GM12875 (cell line): ENCODE data around the gene DNAJB13.
"Not testable (repeated sequence)": the region's sequence is repeated elsewhere in the genome, so short reads cannot be mapped to it uniquely, and the experiment has no call there.

Experiments
- H3K4me3 ChIP-seq: one replicate; pipeline ENCODE4 v1.5.1; 2011; ENCODE audit warnings: low read depth, low read length, control low read depth
- CTCF ChIP-seq: IDR thresholded peaks from 2 replicates; pipeline ENCODE4 v1.5.1; 2011; ENCODE audit warnings: low read depth, mild to moderate bottlenecking, control low read depth, inconsistent platforms, low read length, moderate library complexity, borderline replicate concordance; ENCODE audit not compliant: insufficient read depth

The DNAJB13 gene

GRCh38 chr11:73921180-73921579 is 29.6 kb upstream of the DNAJB13 start:
- H3K4me3 ChIP-seq, result no peak overlapping the region
- TF ChIP-seq CTCF, result no peak

DNA sequence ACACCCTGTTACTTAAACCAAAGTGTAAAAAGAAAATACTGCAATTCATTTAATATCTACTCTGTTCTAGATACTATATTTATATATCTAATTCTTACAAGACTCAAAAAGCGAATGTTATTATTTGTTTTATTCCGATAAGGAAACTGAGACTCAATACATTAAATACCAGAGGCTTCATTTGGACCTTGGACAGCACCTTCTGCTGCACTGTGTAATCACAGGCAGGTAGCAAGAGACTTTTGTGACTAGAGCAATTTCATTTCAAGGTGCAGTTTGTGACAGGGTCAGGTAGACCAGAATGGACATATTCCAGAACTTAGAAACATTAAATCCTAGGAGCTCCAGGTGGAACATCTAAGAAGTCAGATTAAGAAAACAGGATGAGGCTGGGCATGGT is 21.4 kb upstream of the DNAJB13 start:
- H3K4me3 ChIP-seq, result no peak overlapping the region
- no peak for TF ChIP-seq CTCF

DNA sequence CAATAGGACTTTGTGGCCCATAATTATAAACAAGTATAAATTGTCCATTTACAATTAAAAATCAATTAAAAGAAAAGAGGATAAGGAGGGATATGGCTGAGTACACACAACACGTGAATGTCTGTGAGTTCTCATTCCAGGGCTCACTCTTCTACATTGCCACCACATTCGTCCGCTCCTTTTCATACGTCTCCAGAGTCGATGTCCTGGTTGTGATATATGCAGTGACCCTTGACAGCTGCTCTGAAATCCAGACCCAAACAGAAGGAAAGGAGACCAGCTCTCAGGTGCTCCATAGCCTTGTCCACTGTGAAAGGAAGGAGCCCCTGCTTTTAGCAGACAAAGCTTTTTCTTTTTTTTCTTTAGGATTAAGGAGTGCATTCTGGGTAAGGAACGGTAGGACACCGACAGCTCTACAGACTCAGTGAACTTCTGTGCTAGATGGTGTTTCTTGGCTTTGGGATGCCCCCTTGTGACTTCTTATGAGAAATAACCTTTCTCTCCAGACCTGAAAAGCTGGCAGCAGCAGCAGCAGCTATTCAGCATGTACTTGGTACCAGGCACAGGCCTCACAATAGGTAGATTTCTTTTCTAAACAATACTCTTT is 19.7 kb upstream of the DNAJB13 start:
- no peak for TF ChIP-seq CTCF
- H3K4me3 ChIP-seq, result no peak overlapping the region

DNA sequence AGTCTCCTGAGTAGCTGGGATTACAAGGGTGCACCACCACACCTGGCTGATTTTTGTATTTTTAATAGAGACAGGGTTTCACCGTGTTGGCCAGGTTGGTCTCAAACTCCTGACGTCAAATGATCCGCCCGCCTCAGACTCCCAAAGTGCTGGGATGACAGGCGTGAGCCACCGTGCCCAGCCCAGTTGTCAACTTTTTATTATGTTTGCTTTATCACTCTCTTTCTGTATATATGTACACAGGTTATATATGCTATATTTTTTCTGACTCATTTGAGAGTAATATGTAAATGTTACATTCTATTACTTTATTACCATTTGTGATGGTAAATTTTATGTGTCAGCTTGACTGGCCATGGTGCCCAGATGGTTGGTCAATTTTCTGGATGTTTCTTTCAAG is 18.9 kb upstream of the DNAJB13 start:
- no peak overlapping the region for H3K4me3 ChIP-seq
- no peak for TF ChIP-seq CTCF

DNA sequence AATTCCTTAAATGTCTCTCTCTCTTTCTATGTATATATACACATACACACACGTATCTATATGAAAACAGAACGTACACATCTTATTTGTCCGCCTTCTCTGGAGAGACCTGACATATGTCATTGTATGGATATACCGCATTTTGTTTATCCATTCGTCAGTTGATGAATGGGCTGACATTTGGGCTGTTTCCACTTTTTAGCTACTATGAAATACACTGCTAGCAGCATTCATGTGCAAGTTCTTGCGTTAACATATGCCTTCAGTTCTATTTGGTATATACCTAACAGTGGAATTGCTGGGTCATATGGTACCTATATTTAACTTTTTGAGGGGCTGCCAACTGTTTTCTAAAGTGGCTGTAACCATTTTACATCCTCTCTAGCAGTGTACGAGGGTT is 18.0 kb upstream of the DNAJB13 start:
- no peak for TF ChIP-seq CTCF

DNA sequence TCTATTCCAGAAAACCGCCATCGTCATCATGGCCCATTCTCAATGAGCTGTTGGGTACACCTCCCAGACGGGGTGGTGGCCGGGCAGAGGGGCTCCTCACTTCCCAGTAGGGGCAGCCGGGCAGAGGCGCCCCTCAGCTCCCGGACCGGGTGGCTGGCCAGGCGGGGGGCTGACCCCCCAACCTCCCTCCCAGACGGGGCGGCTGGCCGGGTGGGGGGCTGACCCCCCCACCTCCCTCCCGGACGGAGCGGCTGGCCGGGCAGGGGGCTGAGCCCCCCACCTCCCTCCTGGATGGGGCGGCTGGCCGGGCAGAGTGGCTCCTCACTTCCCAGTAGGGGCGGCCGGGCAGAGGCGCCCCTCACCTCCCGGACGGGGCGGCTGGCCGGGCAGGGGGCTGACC is 14.8 kb upstream of the DNAJB13 start:
- H3K4me3 ChIP-seq, result not testable (repeated sequence)

More for the DNA sequence above, 18.0 kb upstream of the DNAJB13 start:
- no peak overlapping the region for H3K4me3 ChIP-seq

- H3K4me3 ChIP-seq, result no peak overlapping the region
- TF ChIP-seq CTCF, result no peak
Observed at GRCh38 chr11:73939096-73939495, 11.7 kb upstream of the DNAJB13 start.
